Keratinocyte (primary cell): ENCODE data around the gene ZGPAT. TPM values are rescaled to one million over a fixed set of nuclear protein-coding genes. Genes with fewer than 3 reads are reported as not detected.

Source experiments
- DNase-seq: peaks from one replicate; pipeline ENCODE4 v3.0.0-alpha.2; 2011; ENCODE audit warnings: low read depth, missing footprints, low spot score
- FAIRE-seq: peaks from 2 replicates; lab custom pipeline; 2011; peaks lifted over from hg19 to GRCh38; lab: Jason Lieb, UNC
- H2AFZ ChIP-seq: 2 replicates; pipeline ENCODE4 v1.6.0; 2012; ENCODE audit warnings: low read length, control low read depth, inconsistent platforms; ENCODE audit not compliant: control insufficient read depth
- H3K27ac ChIP-seq: 2 replicates; pipeline ENCODE4 v1.5.1; 2011; ENCODE audit warnings: low read length; ENCODE audit not compliant: control insufficient read depth, insufficient read depth
- H3K27me3 ChIP-seq: 3 replicates; pipeline ENCODE4 v1.6.0; 2011; ENCODE audit warnings: low read length; ENCODE audit not compliant: control insufficient read depth, insufficient read depth; ENCODE audit errors: extremely low read depth
- H3K36me3 ChIP-seq, 2 experiments: 2 replicates in 1 of 2; 3 replicates in 1 of 2; pipeline ENCODE4 v1.5.1; 2011; ENCODE audit warnings: low read length in 2 of 2, mild to moderate bottlenecking in 1 of 2; ENCODE audit not compliant: control insufficient read depth in 2 of 2, insufficient read depth in 2 of 2; ENCODE audit errors: extremely low read depth in 1 of 2
- H3K4me1 ChIP-seq: 3 replicates; pipeline ENCODE4 v1.5.1; 2011; ENCODE audit warnings: low read length; ENCODE audit not compliant: control insufficient read depth, insufficient read depth; ENCODE audit errors: extremely low read depth
- H3K4me2 ChIP-seq: 3 replicates; pipeline ENCODE4 v1.6.0; 2011; ENCODE audit warnings: low read depth, low read length; ENCODE audit not compliant: control insufficient read depth, insufficient read depth; ENCODE audit errors: extremely low read depth
- H3K4me3 ChIP-seq, 3 experiments: fragments of 200-600 bp in 1 of 3; sonication (generic) in 1 of 3; 2 replicates in 2 of 3; 3 replicates in 1 of 3; pipeline ENCODE4 v1.5.1; 2011 to 2016; ENCODE audit warnings: low read length in 3 of 3, mild to moderate bottlenecking in 3 of 3, control low read depth in 2 of 3, inconsistent platforms in 1 of 3, low read depth in 1 of 3, mixed read lengths in 1 of 3, mixed run types in 1 of 3, moderate library complexity in 1 of 3; ENCODE audit not compliant: control insufficient read depth in 2 of 3, insufficient read depth in 2 of 3; ENCODE audit errors: extremely low read depth in 1 of 3
- H3K79me2 ChIP-seq: 2 replicates; pipeline ENCODE4 v1.6.0; 2012; ENCODE audit warnings: low read length; ENCODE audit not compliant: control insufficient read depth, insufficient read depth
- H3K9ac ChIP-seq: 3 replicates; pipeline ENCODE4 v1.6.0; 2011; ENCODE audit warnings: low read length; ENCODE audit not compliant: control insufficient read depth, insufficient read depth; ENCODE audit errors: extremely low read depth
- H3K9me1 ChIP-seq: 3 replicates; pipeline ENCODE4 v1.6.0; 2011; ENCODE audit warnings: low read length; ENCODE audit not compliant: control insufficient read depth, insufficient read depth; ENCODE audit errors: extremely low read depth
- H3K9me3 ChIP-seq: 2 replicates; pipeline ENCODE4 v1.5.1; 2012; ENCODE audit warnings: low read depth, low read length; ENCODE audit not compliant: control insufficient read depth
- H4K20me1 ChIP-seq: 3 replicates; pipeline ENCODE4 v1.6.0; 2011; ENCODE audit warnings: low read length; ENCODE audit not compliant: control insufficient read depth, insufficient read depth; ENCODE audit errors: extremely low read depth
- CTCF ChIP-seq, 3 experiments: IDR thresholded peaks in 1 of 3; conservative IDR thresholded peaks in 1 of 3; optimal IDR thresholded peaks in 1 of 3; 2 replicates in 2 of 3; 3 replicates in 1 of 3; pipeline versions ENCODE3 to v1.5.1; 2011; ENCODE audit warnings: low read length in 3 of 3, mild to moderate bottlenecking in 3 of 3, moderate library complexity in 2 of 3, control low read depth in 1 of 3, inconsistent platforms in 1 of 3; ENCODE audit not compliant: insufficient read depth in 2 of 3; ENCODE audit errors: extremely low read depth in 1 of 3
- EZH2 ChIP-seq: IDR thresholded peaks from one replicate; pipeline ENCODE4 v1.6.1; 2012; ENCODE audit warnings: inconsistent platforms, mild to moderate bottlenecking, low read length, moderate library complexity
- dilution Hi-C: fragments of 300-500 bp; cut with MboI; formaldehyde crosslinking; loops from one replicate; pipeline ENCODE4 v1.7.0; 2020; ENCODE audit warnings: low sequenced_read_pairs; ENCODE audit not compliant: extremely low pct_ligation_motif_present
- polyA plus RNA-seq, 5 experiments: library from polyadenylated mRNA; depleted of rRNA in 3 of 5; stranded (reverse) in 3 of 5; stranded (forward) in 1 of 5; unstranded in 1 of 5; fragments of >200 nt; gene quantifications; 1 replicate in 1 of 5; 2 replicates in 3 of 5; 3 replicates in 1 of 5; pipeline versions ENCODE4 v1.2.1 to v1.2.3, GENCODE V29; 2011 to 2012; ENCODE audit warnings: missing spikeins in 2 of 5, low read depth in 1 of 5, low replicate concordance in 1 of 5

The ZGPAT gene
- polyA plus RNA-seq, 1 donor (not counting 4 experiments of a cell fraction or from before 2014, with no cell fraction given), result 7.8 TPM

- H3K4me1 ChIP-seq, result peaks cover 27% of the 10 kb centered on the region
- H3K9me1 ChIP-seq, result no peaks in the 10 kb centered on the region
- H3K9me3 ChIP-seq, result no peaks in the 10 kb centered on the region
- dilution Hi-C loops, result no loop called here
- peak overlapping the region; percentile 85 for H3K4me2 ChIP-seq
- TF ChIP-seq CTCF (optimal IDR thresholded peaks at IDR 0.05 in 1 of 3, IDR thresholded peaks at IDR 0.05 in 1 of 3, conservative IDR thresholded peaks at IDR 0.05 in 1 of 3; ENCODE audit: extremely low read depth in 1 of 3, insufficient read depth in 2 of 3, low read length in 3 of 3) (no peak), EZH2 (no peak)
- H3K9ac ChIP-seq, result peak overlapping the region; percentile 25
- H2AFZ ChIP-seq, result no peak overlapping the region
- no peaks in the 10 kb centered on the region for H4K20me1 ChIP-seq
- peak overlapping the region; percentile 51 to 79 (median 73) for H3K4me3 ChIP-seq
- peak overlapping the region; percentile 14 for H3K27ac ChIP-seq
- H3K79me2 ChIP-seq, result no peaks in the 10 kb centered on the region
- no peak for DNase-seq
- no peaks in the 10 kb centered on the region for H3K27me3 ChIP-seq
- H3K36me3 ChIP-seq, result peaks cover 5 to 7% of the 10 kb centered on the region in 2 experiments
- no peak for FAIRE-seq
Observed at GRCh38 chr20:63741354-63741675, 33.5 kb downstream of the ZGPAT start.

- no peaks in the 10 kb centered on the region for H4K20me1 ChIP-seq
- dilution Hi-C loops, result no loop called here
- H2AFZ ChIP-seq, result no peak overlapping the region
- peaks cover 22% of the 10 kb centered on the region for H3K4me1 ChIP-seq
- H3K9ac ChIP-seq, result peak overlapping the region; percentile 25
- no peaks in the 10 kb centered on the region for H3K79me2 ChIP-seq
- H3K36me3 ChIP-seq, result peaks cover 2 to 7% of the 10 kb centered on the region in 2 experiments
- peak overlapping the region; percentile 85 for H3K4me2 ChIP-seq
- H3K27me3 ChIP-seq, result no peaks in the 10 kb centered on the region
- peak overlapping the region; percentile 14 for H3K27ac ChIP-seq
- DNase-seq, result no peak
- H3K4me3 ChIP-seq, result peak overlapping the region; percentile 51 to 79 (median 73)
- no peak for TF ChIP-seq EZH2
- TF ChIP-seq CTCF (optimal IDR thresholded peaks at IDR 0.05 in 1 of 3, IDR thresholded peaks at IDR 0.05 in 1 of 3, conservative IDR thresholded peaks at IDR 0.05 in 1 of 3; ENCODE audit: extremely low read depth in 1 of 3, insufficient read depth in 2 of 3, low read length in 3 of 3), result no peak
- H3K9me3 ChIP-seq, result no peaks in the 10 kb centered on the region
- no peaks in the 10 kb centered on the region for H3K9me1 ChIP-seq
- FAIRE-seq, result no peak
Observed at GRCh38 chr20:63741676-63742380, 34.0 kb downstream of the ZGPAT start.
